Thoracic aorta (tissue), 2 donors: ENCODE results near the gene BBS4. TPM values are rescaled to one million over a fixed set of nuclear protein-coding genes. Genes with fewer than 3 reads are reported as not detected.
"Not testable (repeated sequence)": the region's sequence is repeated elsewhere in the genome, so short reads cannot be mapped to it uniquely, and the experiment has no call there.

Experiments used
- ATAC-seq: fragments of 150-250 bp; one replicate; pipeline ENCODE4 v1.8.0; 2017; ENCODE audit warnings: low read depth; ENCODE audit not compliant: insufficient number of reproducible peaks, low FRiP score
- DNase-seq: peaks from one replicate; pipeline ENCODE4 v3.0.0-alpha.2; 2020; ENCODE audit warnings: low spot score
- H3K27ac ChIP-seq, 2 donors: fragments of 200-600 bp; sonication (generic); 1 replicate in 1 of 2; 2 replicates in 1 of 2; pipeline ENCODE4 v1.5.1; 2016; ENCODE audit warnings: mild to moderate bottlenecking in 2 of 2, moderate library complexity in 2 of 2
- H3K27me3 ChIP-seq: fragments of 200-600 bp; sonication (generic); replicated peaks from 2 replicates; pipeline ENCODE4 v1.6.0; 2016; ENCODE audit warnings: mild to moderate bottlenecking; ENCODE audit not compliant: insufficient read depth
- H3K36me3 ChIP-seq: fragments of 200-600 bp; sonication (generic); one replicate; pipeline ENCODE4 v1.5.1; 2016
- H3K4me1 ChIP-seq, 2 donors: fragments of 200-600 bp; sonication (generic); 1 replicate in 1 of 2; 2 replicates in 1 of 2; pipeline versions ENCODE4 v1.5.1 to v1.6.0; 2016; ENCODE audit warnings: low read depth in 2 of 2, mild to moderate bottlenecking in 1 of 2; ENCODE audit not compliant: control insufficient read depth in 1 of 2
- H3K4me3 ChIP-seq: fragments of 200-600 bp; sonication (generic); 2 replicates; pipeline ENCODE4 v1.5.1; 2016; ENCODE audit warnings: mild to moderate bottlenecking
- H3K9me3 ChIP-seq: fragments of 200-600 bp; sonication (generic); 2 replicates; pipeline ENCODE4 v1.5.1; 2016
- total RNA-seq, 2 donors: library from RNA; depleted of rRNA; stranded (reverse); fragments of >200 nt; gene quantifications; one replicate each; pipeline versions ENCODE4 v1.1.0 to v1.2.3, GENCODE V29; 2016
- TF ChIP-seq, protein P1 (sequence below): fragments of 200-600 bp; sonication (generic); IDR thresholded peaks from one replicate; pipeline ENCODE4 v1.5.1; 2019; ENCODE audit warnings: antibody characterized with exemption

The BBS4 gene
- total RNA-seq, 2 donors from 2014 or later: 22.1 to 22.6 TPM

DNA sequence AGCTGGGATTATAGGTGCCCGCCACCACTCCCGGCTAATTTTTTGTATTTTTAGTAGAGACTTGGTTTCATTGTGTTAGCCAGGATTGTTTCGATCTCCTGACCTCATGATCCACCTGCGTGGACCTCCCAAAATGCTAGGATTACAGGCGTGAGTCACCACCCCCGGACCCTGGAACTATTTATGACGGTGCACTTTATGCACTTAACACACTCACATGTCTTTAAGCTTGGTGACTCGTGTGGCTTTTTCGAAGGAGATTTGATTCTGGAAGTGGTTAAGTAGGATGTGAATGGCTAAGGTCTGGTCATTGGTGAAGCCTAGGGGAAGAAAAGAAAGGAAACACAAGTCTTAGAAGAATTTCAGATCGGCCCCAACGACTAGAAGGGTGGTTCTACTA, 20.3 kb downstream of the BBS4 start:
- H3K27ac ChIP-seq: no peak overlapping the region
- no peaks in the 10 kb centered on the region for H3K27me3 ChIP-seq
- DNase-seq (no peak), ATAC-seq (no peak)
- no peaks in the 10 kb centered on the region for H3K36me3 ChIP-seq
- H3K4me1 ChIP-seq: peaks cover 6 to 15% of the 10 kb centered on the region in 2 donors
- H3K4me3 ChIP-seq: no peak overlapping the region
- TF ChIP-seq, protein P1, sequence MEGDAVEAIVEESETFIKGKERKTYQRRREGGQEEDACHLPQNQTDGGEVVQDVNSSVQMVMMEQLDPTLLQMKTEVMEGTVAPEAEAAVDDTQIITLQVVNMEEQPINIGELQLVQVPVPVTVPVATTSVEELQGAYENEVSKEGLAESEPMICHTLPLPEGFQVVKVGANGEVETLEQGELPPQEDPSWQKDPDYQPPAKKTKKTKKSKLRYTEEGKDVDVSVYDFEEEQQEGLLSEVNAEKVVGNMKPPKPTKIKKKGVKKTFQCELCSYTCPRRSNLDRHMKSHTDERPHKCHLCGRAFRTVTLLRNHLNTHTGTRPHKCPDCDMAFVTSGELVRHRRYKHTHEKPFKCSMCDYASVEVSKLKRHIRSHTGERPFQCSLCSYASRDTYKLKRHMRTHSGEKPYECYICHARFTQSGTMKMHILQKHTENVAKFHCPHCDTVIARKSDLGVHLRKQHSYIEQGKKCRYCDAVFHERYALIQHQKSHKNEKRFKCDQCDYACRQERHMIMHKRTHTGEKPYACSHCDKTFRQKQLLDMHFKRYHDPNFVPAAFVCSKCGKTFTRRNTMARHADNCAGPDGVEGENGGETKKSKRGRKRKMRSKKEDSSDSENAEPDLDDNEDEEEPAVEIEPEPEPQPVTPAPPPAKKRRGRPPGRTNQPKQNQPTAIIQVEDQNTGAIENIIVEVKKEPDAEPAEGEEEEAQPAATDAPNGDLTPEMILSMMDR: no peak
- H3K9me3 ChIP-seq: no peaks in the 10 kb centered on the region

DNA sequence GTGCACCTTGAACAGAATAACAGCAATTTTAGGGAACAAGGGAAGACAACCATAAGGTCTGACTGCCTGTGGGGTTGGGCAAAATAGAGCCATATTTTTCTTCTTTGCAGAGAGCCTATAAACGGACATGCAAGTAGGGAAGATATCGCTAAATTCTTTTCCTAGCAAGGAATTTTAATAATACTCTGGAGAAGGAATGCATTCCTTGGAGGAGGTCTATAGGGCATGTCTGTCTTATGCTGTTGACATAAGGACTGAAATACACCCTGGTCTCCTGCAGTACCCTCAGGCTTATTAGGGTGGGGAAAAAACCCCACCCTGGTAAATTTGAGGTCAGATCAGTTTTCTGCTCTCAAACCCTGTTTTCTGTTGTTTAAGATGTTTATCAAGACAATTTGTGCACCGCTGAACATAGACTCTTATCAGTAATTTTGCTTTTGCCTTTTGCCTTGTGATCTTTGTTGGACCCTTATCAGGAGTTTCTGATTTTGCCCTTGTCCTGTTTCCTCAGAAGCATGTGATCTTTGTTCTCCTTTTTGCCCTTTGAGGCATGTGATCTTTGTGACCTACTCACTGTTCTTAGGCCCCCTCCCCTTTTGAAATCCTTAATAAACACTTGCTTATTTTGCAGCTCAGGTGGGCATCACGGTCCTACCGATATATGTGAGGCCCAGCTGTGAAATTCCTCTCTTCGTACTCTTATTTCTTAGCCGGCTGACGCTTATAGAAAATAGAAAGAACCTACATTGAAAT, 22.7 kb downstream of the BBS4 start:
- H3K27me3 ChIP-seq, H3K36me3 ChIP-seq, H3K4me3 ChIP-seq, ATAC-seq, H3K27ac ChIP-seq, H3K9me3 ChIP-seq, DNase-seq: not testable (repeated sequence)
- H3K4me1 ChIP-seq: peaks cover 6 to 15% of the 10 kb centered on the region in 2 donors

DNA sequence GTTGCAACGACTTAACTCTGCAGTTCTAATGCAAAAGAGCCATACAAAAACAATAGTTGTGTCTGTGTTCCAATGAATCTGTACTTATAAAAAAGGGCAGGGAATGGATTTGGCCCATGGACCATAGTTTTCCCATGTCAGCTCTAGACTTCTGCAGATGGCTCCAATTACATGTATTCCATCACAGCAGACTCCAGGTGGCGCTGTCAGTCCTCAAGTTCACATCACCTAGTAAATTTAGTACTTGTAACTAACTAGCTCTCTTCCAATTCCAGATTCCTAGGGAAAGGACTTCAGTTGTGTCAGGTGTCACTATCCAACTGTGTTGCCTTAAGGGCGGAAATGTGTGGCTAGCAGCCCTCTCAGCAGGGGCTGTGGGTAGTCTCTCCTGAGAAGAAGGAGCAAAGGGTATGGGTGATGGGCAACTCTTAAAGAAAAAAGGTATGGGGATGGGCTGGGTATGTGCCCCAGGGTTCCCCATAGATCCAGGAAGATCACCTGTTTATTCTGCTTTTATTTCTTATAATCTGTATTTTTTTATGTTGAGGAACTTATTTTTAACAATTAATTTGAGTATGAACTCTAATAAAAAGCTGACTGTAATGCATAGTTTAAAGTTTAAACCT, 36.2 kb downstream of the BBS4 start:
- no peaks in the 10 kb centered on the region for H3K27me3 ChIP-seq
- no peaks in the 10 kb centered on the region for H3K9me3 ChIP-seq
- no peak overlapping the region for H3K27ac ChIP-seq
- TF ChIP-seq, protein P1: peak; percentile 61
- no peak overlapping the region for H3K4me3 ChIP-seq
- H3K36me3 ChIP-seq: peaks cover 4% of the 10 kb centered on the region
- no peaks in the 10 kb centered on the region for H3K4me1 ChIP-seq
- ATAC-seq (peak; percentile 43), DNase-seq (peak; percentile 7)

DNA sequence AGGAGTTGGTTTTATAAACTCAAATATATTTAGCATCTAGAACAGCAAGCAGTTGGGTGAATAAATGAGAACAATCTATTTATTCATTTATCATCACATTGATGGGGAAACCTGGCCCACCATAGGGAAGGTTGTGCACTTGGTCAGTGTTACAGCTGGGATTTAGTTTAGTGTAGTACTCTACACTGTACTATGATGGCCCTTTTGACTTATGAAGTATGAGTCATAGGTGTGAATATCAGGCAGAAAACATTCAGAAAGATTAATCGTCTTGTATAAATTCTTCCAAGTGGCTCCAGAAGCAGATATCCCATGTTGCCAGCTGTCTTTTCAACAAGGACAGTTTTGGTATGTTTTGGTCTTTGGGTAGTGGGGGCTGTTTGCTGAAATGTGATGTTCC, 38.0 kb downstream of the BBS4 start:
- Histone ChIP-seq H3K9me3 (no peaks in the 10 kb centered on the region), H3K27me3 (no peaks in the 10 kb centered on the region), H3K4me3 (no peak overlapping the region), H3K4me1 (no peaks in the 10 kb centered on the region), H3K36me3 (no peaks in the 10 kb centered on the region), H3K27ac (no peak overlapping the region)
- DNase-seq (no peak), ATAC-seq (no peak)
- TF ChIP-seq, protein P1: no peak

DNA sequence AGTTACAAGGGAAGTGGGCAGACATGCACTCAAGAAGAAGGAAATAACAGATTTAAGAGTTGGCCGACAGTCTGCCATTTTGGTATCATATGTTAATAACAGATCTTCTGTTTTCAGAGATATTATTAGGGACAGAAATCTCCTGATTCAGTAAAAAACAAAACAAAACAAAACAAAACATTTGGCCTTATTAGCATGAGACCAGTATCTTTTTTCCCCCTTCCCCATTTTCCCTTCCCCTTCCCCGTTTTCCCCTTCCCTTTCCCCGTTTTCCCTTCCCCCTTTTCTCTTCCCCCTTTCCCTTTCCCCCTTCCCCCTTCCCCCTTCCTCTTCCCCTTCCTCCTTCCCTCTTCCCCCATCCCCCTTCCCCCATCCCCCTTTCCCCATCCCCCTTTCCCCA, 39.4 kb downstream of the BBS4 start:
- no peaks in the 10 kb centered on the region for H3K27me3 ChIP-seq
- TF ChIP-seq, protein P1: no peak
- H3K4me1 ChIP-seq: no peaks in the 10 kb centered on the region
- ATAC-seq (no peak), DNase-seq (no peak)
- no peak overlapping the region for H3K4me3 ChIP-seq
- no peaks in the 10 kb centered on the region for H3K9me3 ChIP-seq
- no peak overlapping the region for H3K27ac ChIP-seq
- H3K36me3 ChIP-seq: no peaks in the 10 kb centered on the region

DNA sequence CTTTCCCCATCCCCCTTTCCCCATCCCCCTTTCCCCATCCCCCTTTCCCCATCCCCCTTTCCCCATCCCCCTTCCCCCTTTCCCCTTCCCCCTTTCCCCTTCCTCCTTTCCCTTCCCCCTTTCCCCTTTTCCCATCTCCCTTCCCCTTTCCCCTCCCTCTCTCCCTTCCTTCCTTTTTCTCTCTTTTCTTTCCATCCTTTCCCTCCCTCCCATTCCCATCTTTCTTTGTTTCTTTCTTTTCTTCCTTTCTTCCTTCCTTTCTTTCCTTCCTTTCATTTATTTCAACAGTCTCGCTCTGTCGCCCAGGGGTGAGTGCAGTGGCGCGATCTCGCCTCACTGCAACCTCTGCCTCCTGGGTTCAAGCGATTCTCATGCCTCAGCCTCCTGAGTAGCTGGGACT, 39.8 kb downstream of the BBS4 start:
- not testable (repeated sequence) for DNase-seq, H3K36me3 ChIP-seq, H3K27ac ChIP-seq, H3K27me3 ChIP-seq, H3K4me3 ChIP-seq, H3K9me3 ChIP-seq, ATAC-seq, H3K4me1 ChIP-seq
